Ascending aorta (tissue), 2 donors: ENCODE measurements around the gene CELF3. TPM values are rescaled to one million over a fixed set of nuclear protein-coding genes. Genes with fewer than 3 reads are reported as not detected.

ENCODE experiments used
- DNase-seq, 2 donors: peaks; one replicate each; pipeline ENCODE4 v3.0.0-alpha.2; 2019; ENCODE audit warnings: low spot score in 2 of 2
- H3K27ac ChIP-seq, 2 donors: fragments of 200-600 bp; sonication (generic); one replicate each; pipeline ENCODE4 v1.5.1; 2016 to 2017; ENCODE audit warnings: mild to moderate bottlenecking in 1 of 2
- H3K27me3 ChIP-seq: fragments of 200-600 bp; sonication (generic); one replicate; pipeline ENCODE4 v1.5.1; 2017
- H3K36me3 ChIP-seq, 2 donors: fragments of 200-600 bp; sonication (generic); one replicate each; pipeline ENCODE4 v1.5.1; 2016
- H3K4me1 ChIP-seq, 2 donors: fragments of 200-600 bp; sonication (generic); one replicate each; pipeline ENCODE4 v1.5.1; 2016 to 2017; ENCODE audit warnings: mild to moderate bottlenecking in 1 of 2
- H3K4me3 ChIP-seq, 2 donors: fragments of 200-600 bp; sonication (generic); one replicate each; pipeline ENCODE4 v1.5.1; 2016 to 2017; ENCODE audit warnings: mild to moderate bottlenecking in 1 of 2
- H3K9me3 ChIP-seq, 2 donors: fragments of 200-600 bp; sonication (generic); one replicate each; pipeline ENCODE4 v1.5.1; 2016
- intact Hi-C: fragments of 100-400 bp; cut with DNase I; formaldehyde crosslinking; loops from one replicate; pipeline ENCODE4 v1.15.1; 2023
- total RNA-seq: library from RNA; depleted of rRNA; stranded (reverse); fragments of >200 nt; gene quantifications from one replicate; pipeline ENCODE4 v1.1.0, GENCODE V29; 2016
- TF ChIP-seq, protein P1 (sequence below), 3 experiments: fragments of 200-600 bp in 2 of 3; fragments of 450-650 bp in 1 of 3; sonication (generic) in 2 of 3; IDR thresholded peaks; one replicate each; pipeline ENCODE4 v1.5.1; 2016 to 2019; ENCODE audit warnings: antibody characterized with exemption in 3 of 3, mild to moderate bottlenecking in 1 of 3, moderate library complexity in 1 of 3

Gene CELF3
- total RNA-seq, 1 donor from 2014 or later: not detected

DNA sequence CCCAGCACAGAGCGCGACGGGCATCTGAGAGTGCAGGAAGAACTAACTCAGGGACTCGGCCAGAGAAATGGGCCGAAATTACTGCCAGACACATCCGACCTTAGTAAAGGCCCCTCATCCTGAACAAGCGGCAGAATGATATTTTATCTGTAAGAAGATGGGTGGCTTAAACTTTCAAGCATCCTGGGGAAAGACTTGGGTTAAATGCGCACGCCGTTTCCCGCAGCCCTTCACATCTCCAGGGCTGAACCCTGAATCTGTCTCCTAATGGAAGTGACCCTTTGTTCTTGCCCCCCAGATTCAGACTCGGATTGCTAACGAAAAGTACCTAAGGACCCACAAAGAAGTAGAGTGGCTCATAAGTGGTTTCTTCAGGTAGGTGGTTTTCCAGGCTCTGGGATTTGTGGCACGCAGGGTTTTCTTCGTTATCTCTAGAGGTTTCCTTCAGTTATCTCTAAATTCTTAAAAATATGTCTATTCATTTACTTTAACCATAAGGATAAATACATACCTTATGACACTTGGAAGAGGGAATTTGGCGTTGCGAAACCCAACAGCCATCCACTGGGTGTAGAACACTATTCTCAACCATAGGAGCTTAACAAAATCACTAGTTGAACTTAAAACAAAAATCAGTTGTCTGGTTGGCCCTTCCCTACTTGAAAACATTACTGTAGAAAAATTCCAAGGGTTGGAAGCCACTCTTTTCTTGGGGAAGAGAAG, 5.3 kb upstream of the CELF3 start:
- TF ChIP-seq, protein P1, sequence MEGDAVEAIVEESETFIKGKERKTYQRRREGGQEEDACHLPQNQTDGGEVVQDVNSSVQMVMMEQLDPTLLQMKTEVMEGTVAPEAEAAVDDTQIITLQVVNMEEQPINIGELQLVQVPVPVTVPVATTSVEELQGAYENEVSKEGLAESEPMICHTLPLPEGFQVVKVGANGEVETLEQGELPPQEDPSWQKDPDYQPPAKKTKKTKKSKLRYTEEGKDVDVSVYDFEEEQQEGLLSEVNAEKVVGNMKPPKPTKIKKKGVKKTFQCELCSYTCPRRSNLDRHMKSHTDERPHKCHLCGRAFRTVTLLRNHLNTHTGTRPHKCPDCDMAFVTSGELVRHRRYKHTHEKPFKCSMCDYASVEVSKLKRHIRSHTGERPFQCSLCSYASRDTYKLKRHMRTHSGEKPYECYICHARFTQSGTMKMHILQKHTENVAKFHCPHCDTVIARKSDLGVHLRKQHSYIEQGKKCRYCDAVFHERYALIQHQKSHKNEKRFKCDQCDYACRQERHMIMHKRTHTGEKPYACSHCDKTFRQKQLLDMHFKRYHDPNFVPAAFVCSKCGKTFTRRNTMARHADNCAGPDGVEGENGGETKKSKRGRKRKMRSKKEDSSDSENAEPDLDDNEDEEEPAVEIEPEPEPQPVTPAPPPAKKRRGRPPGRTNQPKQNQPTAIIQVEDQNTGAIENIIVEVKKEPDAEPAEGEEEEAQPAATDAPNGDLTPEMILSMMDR (IDR thresholded peaks at IDR 0.05): no peak
- peak in 1 of 2 donors; percentile 8 for DNase-seq
- peaks cover 8% of the 10 kb centered on the region for H3K27me3 ChIP-seq
- peaks cover 6 to 7% of the 10 kb centered on the region in 2 donors for H3K4me1 ChIP-seq
- H3K4me3 ChIP-seq: peak overlapping the region; percentile 65 to 82
- H3K9me3 ChIP-seq: no peaks in the 10 kb centered on the region
- intact Hi-C loops: loop anchor here (5.0 kb wide), 1 partner anchor 110 kb away; the partner anchor contains the start of gene SNX27
- H3K36me3 ChIP-seq: no peaks in the 10 kb centered on the region
- peak overlapping the region in 1 of 2 donors; percentile 73 for H3K27ac ChIP-seq

DNA sequence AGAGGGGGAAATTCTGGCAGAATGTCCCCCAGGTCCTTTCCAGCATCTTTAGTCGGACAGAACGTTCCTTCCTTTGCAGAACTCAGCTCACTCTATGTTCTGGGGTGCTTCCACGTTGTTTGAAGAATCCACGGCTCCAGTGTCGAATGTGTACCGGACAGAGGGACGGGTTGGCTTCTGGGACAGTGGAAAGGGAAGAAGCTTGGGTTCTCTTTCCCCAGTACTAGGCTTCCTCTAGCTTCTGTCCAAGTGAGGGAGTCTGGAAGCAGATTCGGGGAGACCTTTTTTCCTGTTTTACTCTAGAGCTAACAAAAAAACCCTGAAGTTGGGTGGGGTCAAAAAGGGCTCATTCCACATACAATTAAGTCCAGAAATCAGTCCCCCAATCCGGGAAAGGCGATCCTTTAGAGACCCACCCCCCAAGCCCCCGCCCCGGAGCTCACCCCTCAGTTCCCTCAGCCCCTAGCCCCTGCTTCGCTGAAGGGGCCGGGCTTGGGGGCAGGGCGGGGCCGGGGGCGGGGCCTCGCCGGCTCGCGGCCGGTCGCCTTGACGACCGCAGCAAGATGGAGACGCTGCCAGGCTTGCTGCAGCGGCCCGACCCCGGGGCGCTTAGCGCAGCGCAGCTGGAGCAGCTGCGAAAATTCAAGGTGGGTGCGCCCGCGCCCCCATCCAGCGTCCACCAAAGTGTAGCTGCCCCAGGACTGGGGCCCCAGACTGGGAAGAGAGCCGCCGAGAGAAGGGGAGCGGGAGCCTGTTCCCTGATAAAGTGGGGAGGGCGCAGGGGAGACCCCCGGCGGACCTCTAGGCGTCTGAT, 4.6 kb upstream of the CELF3 start, which contains the start of gene RIIAD1:
Gene RIIAD1 (plus strand): TSS at position 549 of the 814 bp plus-strand sequence. CDS start 15 bp downstream, at position 564.
- Histone ChIP-seq H3K9me3 (no peaks in the 10 kb centered on the region), H3K4me3 (peak within 1 kb of the TSS; percentile 65 to 82), H3K27me3 (peaks cover 11% of the 10 kb centered on the region), H3K4me1 (peaks cover 6 to 7% of the 10 kb centered on the region in 2 donors), H3K36me3 (no peaks in the 10 kb centered on the region), H3K27ac (peak within 1 kb of the TSS; percentile 73 to 78)
- TF ChIP-seq, protein P1 (IDR thresholded peaks at IDR 0.05): no peak
- DNase-seq: peak in 1 of 2 donors; percentile 63
- intact Hi-C loops: loop anchor here (5.0 kb wide), 1 partner anchor 109 kb away; the partner anchor contains the start of gene SNX27

DNA sequence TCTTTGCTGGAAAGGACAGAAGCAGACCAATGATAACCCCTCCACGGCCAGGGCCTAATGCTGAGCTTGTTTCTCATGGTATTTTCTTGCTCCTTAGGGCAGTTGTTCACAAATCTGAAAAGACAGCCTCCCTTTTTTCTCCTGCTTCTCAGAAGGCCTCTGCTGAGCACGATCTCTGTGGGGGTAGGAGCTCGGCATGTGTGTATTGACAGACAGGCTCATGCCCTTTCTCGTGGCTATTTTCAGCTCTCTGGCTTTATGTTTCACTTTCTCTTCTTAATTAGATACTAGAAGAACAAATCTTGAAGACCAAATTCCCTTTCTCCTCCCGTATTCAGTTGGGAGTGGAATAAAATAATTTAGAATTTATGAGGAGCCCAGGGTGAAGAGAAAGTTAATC, 4.0 kb upstream of the CELF3 start:
- Histone ChIP-seq H3K27ac (peak overlapping the region; percentile 73 to 78), H3K27me3 (peaks cover 13% of the 10 kb centered on the region), H3K4me1 (peaks cover 6 to 7% of the 10 kb centered on the region in 2 donors), H3K9me3 (no peaks in the 10 kb centered on the region), H3K36me3 (no peaks in the 10 kb centered on the region), H3K4me3 (peak overlapping the region; percentile 65 to 82)
- intact Hi-C loops: loop anchor here (5.0 kb wide), 1 partner anchor 108 kb away; the partner anchor contains the start of gene SNX27
- peak in 1 of 2 donors; percentile 34 for DNase-seq
- TF ChIP-seq, protein P1 (IDR thresholded peaks at IDR 0.05): no peak

DNA sequence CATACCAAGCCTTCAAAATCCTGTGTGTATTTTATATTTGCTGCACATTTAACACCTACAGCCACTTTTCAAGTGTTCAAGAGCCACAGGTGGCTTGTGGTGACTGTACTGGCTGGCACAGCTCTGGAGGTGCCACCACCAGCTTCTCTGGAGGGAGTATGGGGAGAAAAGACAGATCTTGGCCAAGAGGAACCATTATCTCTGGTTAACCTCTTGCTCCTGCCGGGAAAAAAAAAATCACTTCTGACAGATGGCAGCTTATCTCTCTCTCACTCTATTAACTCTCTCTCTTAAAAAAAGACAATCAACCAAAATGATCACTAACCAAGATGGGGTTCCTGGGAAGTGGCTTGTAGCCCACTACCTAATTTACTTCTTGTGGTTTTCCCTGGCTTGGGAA, 3.5 kb upstream of the CELF3 start:
- H3K9me3 ChIP-seq: no peaks in the 10 kb centered on the region
- no peaks in the 10 kb centered on the region for H3K36me3 ChIP-seq
- peaks cover 6 to 7% of the 10 kb centered on the region in 2 donors for H3K4me1 ChIP-seq
- TF ChIP-seq, protein P1 (IDR thresholded peaks at IDR 0.05): no peak
- peak overlapping the region; percentile 65 to 82 for H3K4me3 ChIP-seq
- H3K27me3 ChIP-seq: peaks cover 13% of the 10 kb centered on the region
- peak in 1 of 2 donors; percentile 3 for DNase-seq
- H3K27ac ChIP-seq: peak overlapping the region; percentile 73 to 78
- intact Hi-C loops: loop anchor here (5.0 kb wide), 1 partner anchor 108 kb away; the partner anchor contains the start of gene SNX27

DNA sequence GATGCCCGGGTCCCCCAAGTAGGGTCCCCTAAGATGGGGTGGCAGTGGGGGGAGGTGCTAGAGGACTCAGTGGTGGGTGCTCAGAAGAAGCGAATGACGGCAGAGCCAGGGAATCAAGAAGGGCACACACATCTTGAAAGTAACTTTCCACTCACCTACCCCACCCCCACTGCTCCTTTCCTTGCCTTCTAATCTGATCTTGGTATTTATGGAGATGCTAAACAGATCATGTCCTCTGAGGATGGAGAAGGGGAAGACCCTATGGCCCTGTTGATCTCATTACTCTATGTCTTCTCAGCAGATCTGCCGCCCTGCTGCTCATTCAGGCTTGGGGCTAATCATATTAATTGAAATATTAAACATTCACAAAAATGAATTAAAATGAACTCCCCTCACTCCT, 2.1 kb upstream of the CELF3 start:
- Histone ChIP-seq H3K4me1 (peaks cover 6 to 7% of the 10 kb centered on the region in 2 donors), H3K36me3 (no peaks in the 10 kb centered on the region), H3K9me3 (no peaks in the 10 kb centered on the region), H3K4me3 (no peak overlapping the region), H3K27ac (no peak overlapping the region), H3K27me3 (peaks cover 13% of the 10 kb centered on the region)
- no peak for DNase-seq
- TF ChIP-seq, protein P1 (IDR thresholded peaks at IDR 0.05): no peak
- intact Hi-C loops: no loop called here
